ENCODE results near the gene AP3D1. TPM values are rescaled to one million over a fixed set of nuclear protein-coding genes. Genes with fewer than 3 reads are reported as not detected.

The AP3D1 gene
- total and polyA plus RNA-seq, 5 donors from 2014 or later = 12.0 to 78.0 (median 13.3) TPM

DNA sequence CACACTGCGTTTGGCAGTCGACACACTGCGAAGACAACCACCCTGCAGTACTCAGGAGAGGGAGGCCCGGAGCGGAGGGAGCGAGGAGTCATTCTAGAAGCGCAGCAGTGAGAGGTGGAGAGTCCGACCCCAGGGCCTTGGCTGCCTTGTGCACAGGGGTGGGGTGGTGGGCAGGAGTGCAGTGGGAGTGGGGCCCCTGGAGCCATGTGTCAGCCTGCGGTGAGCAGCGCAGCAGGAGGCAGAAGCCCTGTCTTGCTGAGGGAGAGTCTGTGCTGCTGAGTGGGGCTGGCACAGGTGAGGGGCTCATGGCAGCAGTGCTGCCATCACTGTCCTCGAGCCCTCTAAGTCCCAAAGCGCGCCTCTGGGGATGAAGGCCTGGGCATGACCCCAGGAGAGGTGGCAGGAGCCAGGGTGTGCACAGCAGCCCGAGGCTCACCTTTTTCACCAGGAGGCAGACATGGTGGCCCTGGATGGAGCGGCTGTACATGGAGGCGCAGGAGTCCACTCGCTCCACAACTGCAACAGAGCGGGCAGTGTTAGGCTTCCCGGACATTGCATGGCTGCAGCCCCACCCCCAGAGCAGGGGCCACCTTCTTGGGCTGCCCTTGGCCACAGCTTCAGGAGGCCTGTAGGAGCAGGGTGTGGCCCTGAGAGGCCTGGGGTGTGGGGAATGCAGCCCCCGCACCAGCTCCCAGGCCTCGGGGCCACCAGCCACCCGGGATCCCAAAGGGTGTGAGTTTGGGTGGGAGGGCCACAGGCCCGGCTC lies 42.9 kb downstream of the AP3D1 start:
- ATAC-seq (ENCODE audit: low read depth in 2 of 2) (no peak), DNase-seq (no peak)
- no peak overlapping the region for H3K4me3 ChIP-seq (ENCODE audit: low read depth, low read length)
- no peak overlapping the region for H3K27ac ChIP-seq (ENCODE audit: insufficient read depth, low read length, poor library complexity, severe bottlenecking)
- no peaks in the 10 kb centered on the region for H3K27me3 Mint-ChIP-seq
- H3K9me3 ChIP-seq (ENCODE audit: control insufficient read depth in 2 of 2, low read length in 2 of 2) = peaks cover 0 to 6% of the 10 kb centered on the region in 2 experiments
- peaks cover 48% of the 10 kb centered on the region for H3K36me3 Mint-ChIP-seq
- H3K27me3 ChIP-seq (ENCODE audit: control insufficient read depth, insufficient read depth, low read length) = no peaks in the 10 kb centered on the region
- H3K4me1 Mint-ChIP-seq = peaks cover 0 to 8% (median under 1%) of the 10 kb centered on the region in 4 donors
- H3K4me3 Mint-ChIP-seq = no peak overlapping the region
- peaks cover 0 to 5% (median 0%) of the 10 kb centered on the region in 7 donors for H3K9me3 Mint-ChIP-seq
- H3K4me1 ChIP-seq (ENCODE audit: control insufficient read depth, insufficient read depth, low read length, poor library complexity, severe bottlenecking) = no peaks in the 10 kb centered on the region
- peaks cover 68% of the 10 kb centered on the region for H3K36me3 ChIP-seq (ENCODE audit: control insufficient read depth, insufficient read depth, low read length)
- no peak overlapping the region for H3K27ac Mint-ChIP-seq

DNA sequence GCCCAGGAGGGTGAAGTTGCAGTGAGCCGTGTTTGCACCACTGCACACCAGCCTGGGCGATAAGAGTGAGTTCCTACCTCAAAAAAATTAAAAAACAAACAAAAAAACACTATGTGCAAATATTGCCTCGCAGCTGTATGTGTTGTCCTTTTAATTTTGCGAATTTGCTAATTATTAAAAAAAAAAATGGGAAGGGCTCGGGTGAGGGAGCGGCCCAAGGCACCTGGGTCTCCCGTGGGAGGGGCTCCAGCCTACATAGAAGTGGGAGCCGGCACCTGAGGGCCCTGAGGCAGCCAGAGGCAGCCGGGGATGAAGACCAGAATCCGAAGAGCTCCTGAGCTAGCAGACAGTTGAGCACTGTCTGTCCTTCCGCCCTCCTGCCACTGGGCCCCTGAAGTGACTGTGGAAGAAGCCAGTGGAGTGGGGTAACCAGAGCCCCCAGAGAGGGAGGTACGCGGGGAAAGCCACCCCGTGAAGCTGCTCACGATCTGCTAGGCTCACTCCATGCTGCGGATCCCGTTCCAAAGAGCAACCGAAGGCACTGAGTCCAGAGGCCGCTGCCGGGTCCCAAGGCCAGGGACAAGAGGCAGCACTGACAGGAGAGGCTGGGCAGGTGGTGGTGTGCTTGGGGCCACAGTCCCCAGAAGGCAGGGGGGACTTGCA lies 48.2 kb downstream of the AP3D1 start:
- H3K4me3 ChIP-seq (ENCODE audit: low read depth, low read length) = no peak overlapping the region
- H3K4me3 Mint-ChIP-seq = no peak overlapping the region

DNA sequence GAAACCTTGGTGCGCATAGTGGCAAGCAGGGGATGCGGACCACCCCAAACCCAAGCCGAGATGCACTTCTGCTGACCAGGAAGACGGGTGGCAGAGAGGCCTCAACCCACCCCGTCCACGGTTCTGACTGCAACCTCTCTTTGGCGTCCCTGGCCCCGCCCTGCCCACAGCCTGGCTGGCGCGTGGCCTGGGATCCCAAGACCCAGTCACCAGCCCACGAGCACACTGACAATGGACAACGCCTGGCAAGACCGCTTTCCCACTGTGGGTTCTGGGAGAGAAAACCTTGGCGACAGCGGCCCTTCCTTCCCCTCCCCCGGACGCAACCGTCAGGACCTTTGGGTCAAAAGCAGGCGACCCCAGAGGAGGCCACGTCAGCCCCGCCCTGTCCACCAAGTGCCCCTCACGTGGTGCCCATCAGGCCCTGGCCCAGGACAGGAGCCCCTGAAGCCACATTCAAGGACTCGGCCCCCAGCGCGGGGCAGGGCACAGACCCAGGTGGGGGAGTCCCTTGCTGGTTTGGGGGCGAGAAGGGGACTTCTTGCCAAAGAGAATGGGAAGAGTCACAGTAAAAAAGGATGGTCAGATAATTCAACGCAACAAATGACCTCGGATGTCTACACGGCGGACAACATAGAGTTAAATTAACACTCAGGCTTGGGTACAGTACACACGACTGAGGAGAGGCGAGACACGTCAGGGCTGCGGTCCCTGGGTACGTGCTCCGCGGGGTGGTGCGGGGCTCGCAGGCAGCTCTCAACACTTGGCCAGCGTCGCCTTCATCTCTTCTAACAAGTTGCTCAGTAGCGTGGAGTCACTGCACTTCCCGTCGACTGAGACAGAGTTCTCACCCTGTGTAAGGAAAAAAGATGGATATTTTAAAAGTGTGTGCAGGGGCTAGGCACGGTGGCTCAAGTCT lies 49.7 kb downstream of the AP3D1 start:
- DNase-seq (no peak), ATAC-seq (ENCODE audit: low read depth in 2 of 2) (no peak)
- H3K4me1 ChIP-seq (ENCODE audit: control insufficient read depth, insufficient read depth, low read length, poor library complexity, severe bottlenecking) = peaks cover 14% of the 10 kb centered on the region
- Mint-ChIP-seq H3K27me3 (no peaks in the 10 kb centered on the region), H3K27ac (peak overlapping the region in 1 of 3 donors; percentile 32), H3K4me1 (peaks cover 0 to 9% (median 0%) of the 10 kb centered on the region in 4 donors), H3K9me3 (peaks cover 0 to 5% (median 0%) of the 10 kb centered on the region in 7 donors), H3K4me3 (no peak overlapping the region), H3K36me3 (peaks cover 32% of the 10 kb centered on the region)
- H3K9me3 ChIP-seq (ENCODE audit: control insufficient read depth in 2 of 2, low read length in 2 of 2) = peaks cover 0 to 6% of the 10 kb centered on the region in 2 experiments
- H3K36me3 ChIP-seq (ENCODE audit: control insufficient read depth, insufficient read depth, low read length) = peaks cover 43% of the 10 kb centered on the region
- no peaks in the 10 kb centered on the region for H3K27me3 ChIP-seq (ENCODE audit: control insufficient read depth, insufficient read depth, low read length)
- no peak overlapping the region for H3K27ac ChIP-seq (ENCODE audit: insufficient read depth, low read length, poor library complexity, severe bottlenecking)
- H3K4me3 ChIP-seq (ENCODE audit: low read depth, low read length) = no peak overlapping the region

More for the DNA sequence above, 48.2 kb downstream of the AP3D1 start:
- peaks cover 0 to 5% (median under 1%) of the 10 kb centered on the region in 4 donors for H3K4me1 Mint-ChIP-seq
- peaks cover 0 to 6% of the 10 kb centered on the region in 2 experiments for H3K9me3 ChIP-seq (ENCODE audit: control insufficient read depth in 2 of 2, low read length in 2 of 2)
- H3K27ac Mint-ChIP-seq = no peak overlapping the region
- peaks cover 0 to 5% (median 0%) of the 10 kb centered on the region in 7 donors for H3K9me3 Mint-ChIP-seq
- no peaks in the 10 kb centered on the region for H3K27me3 Mint-ChIP-seq
- H3K36me3 ChIP-seq (ENCODE audit: control insufficient read depth, insufficient read depth, low read length) = peaks cover 52% of the 10 kb centered on the region
- H3K36me3 Mint-ChIP-seq = peaks cover 43% of the 10 kb centered on the region
- no peak overlapping the region for H3K27ac ChIP-seq (ENCODE audit: insufficient read depth, low read length, poor library complexity, severe bottlenecking)
- no peak for ATAC-seq (ENCODE audit: low read depth in 2 of 2)
- no peaks in the 10 kb centered on the region for H3K27me3 ChIP-seq (ENCODE audit: control insufficient read depth, insufficient read depth, low read length)
- DNase-seq = no peak
- H3K4me1 ChIP-seq (ENCODE audit: control insufficient read depth, insufficient read depth, low read length, poor library complexity, severe bottlenecking) = no peaks in the 10 kb centered on the region

GRCh38 chr19:2100719-2101061 lies 50.7 kb downstream of the AP3D1 start:
- peak overlapping the region in 1 of 4 donors; percentile 41 for H3K4me3 Mint-ChIP-seq
- no peak for DNase-seq
- H3K9me3 Mint-ChIP-seq = peaks cover 0 to 5% (median 0%) of the 10 kb centered on the region in 7 donors
- peaks cover 0 to 11% (median 0%) of the 10 kb centered on the region in 4 donors for H3K4me1 Mint-ChIP-seq
- peaks cover 27% of the 10 kb centered on the region for H3K36me3 Mint-ChIP-seq
- H3K27ac Mint-ChIP-seq = no peak overlapping the region
- no peak for ATAC-seq (ENCODE audit: low read depth in 2 of 2)
- H3K9me3 ChIP-seq (ENCODE audit: control insufficient read depth in 2 of 2, low read length in 2 of 2) = peaks cover 0 to 4% of the 10 kb centered on the region in 2 experiments
- peaks cover 14% of the 10 kb centered on the region for H3K4me1 ChIP-seq (ENCODE audit: control insufficient read depth, insufficient read depth, low read length, poor library complexity, severe bottlenecking)
- H3K27me3 Mint-ChIP-seq = peaks cover 3% of the 10 kb centered on the region
- no peaks in the 10 kb centered on the region for H3K27me3 ChIP-seq (ENCODE audit: control insufficient read depth, insufficient read depth, low read length)
- no peak overlapping the region for H3K27ac ChIP-seq (ENCODE audit: insufficient read depth, low read length, poor library complexity, severe bottlenecking)
- H3K4me3 ChIP-seq (ENCODE audit: low read depth, low read length) = no peak overlapping the region
- H3K36me3 ChIP-seq (ENCODE audit: control insufficient read depth, insufficient read depth, low read length) = peaks cover 33% of the 10 kb centered on the region

GRCh38 chr19:2099937-2100718 lies 51.2 kb downstream of the AP3D1 start:
- Histone ChIP-seq H3K4me1 (ENCODE audit: control insufficient read depth, insufficient read depth, low read length, poor library complexity, severe bottlenecking) (peaks cover 19% of the 10 kb centered on the region), H3K27me3 (ENCODE audit: control insufficient read depth, insufficient read depth, low read length) (no peaks in the 10 kb centered on the region), H3K36me3 (ENCODE audit: control insufficient read depth, insufficient read depth, low read length) (peaks cover 28% of the 10 kb centered on the region), H3K27ac (ENCODE audit: insufficient read depth, low read length, poor library complexity, severe bottlenecking) (no peak overlapping the region), H3K4me3 (ENCODE audit: low read depth, low read length) (no peak overlapping the region), H3K9me3 (ENCODE audit: control insufficient read depth in 2 of 2, low read length in 2 of 2) (no peaks in the 10 kb centered on the region)
- peak overlapping the region in 1 of 3 donors; percentile 66 for H3K27ac Mint-ChIP-seq
- ATAC-seq (ENCODE audit: low read depth in 2 of 2) (no peak), DNase-seq (no peak)
- H3K36me3 Mint-ChIP-seq = peaks cover 21% of the 10 kb centered on the region
- H3K9me3 Mint-ChIP-seq = peaks cover 0 to 3% (median 0%) of the 10 kb centered on the region in 7 donors
- H3K4me3 Mint-ChIP-seq = no peak overlapping the region
- H3K27me3 Mint-ChIP-seq = peaks cover 4% of the 10 kb centered on the region
- H3K4me1 Mint-ChIP-seq = peaks cover 0 to 12% (median 0%) of the 10 kb centered on the region in 4 donors

DNA sequence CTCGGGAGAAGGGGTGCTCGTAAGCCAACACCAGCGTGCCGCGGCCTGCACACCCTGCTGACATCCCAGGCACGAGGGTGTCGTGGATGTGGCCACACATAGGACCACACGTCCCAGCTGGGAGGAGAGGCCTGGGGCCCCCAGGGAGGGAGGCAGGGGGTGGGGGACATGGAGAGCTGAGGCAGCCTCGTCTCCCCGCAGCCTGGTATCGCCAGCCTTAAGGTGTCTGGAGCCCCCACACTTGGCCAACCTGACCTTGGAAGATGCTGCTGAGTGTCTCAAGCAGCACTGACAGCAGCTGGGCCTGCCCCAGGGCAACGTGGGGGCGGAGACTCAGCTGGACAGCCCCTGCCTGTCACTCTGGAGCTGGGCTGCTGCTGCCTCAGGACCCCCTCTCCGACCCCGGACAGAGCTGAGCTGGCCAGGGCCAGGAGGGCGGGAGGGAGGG lies 52.3 kb downstream of the AP3D1 start:
- H3K27ac ChIP-seq (ENCODE audit: insufficient read depth, low read length, poor library complexity, severe bottlenecking) = no peak overlapping the region
- peaks cover 19% of the 10 kb centered on the region for H3K36me3 Mint-ChIP-seq
- peaks cover 4% of the 10 kb centered on the region for H3K27me3 Mint-ChIP-seq

More for the DNA sequence above, 52.3 kb downstream of the AP3D1 start:
- ATAC-seq (ENCODE audit: low read depth in 2 of 2) (no peak), DNase-seq (no peak)
- H3K4me3 ChIP-seq (ENCODE audit: low read depth, low read length) = no peak overlapping the region
- H3K9me3 ChIP-seq (ENCODE audit: control insufficient read depth in 2 of 2, low read length in 2 of 2) = no peaks in the 10 kb centered on the region
- H3K9me3 Mint-ChIP-seq = peaks cover 0 to 3% (median 0%) of the 10 kb centered on the region in 7 donors
- H3K4me1 ChIP-seq (ENCODE audit: control insufficient read depth, insufficient read depth, low read length, poor library complexity, severe bottlenecking) = peaks cover 28% of the 10 kb centered on the region
- peaks cover 24% of the 10 kb centered on the region for H3K36me3 ChIP-seq (ENCODE audit: control insufficient read depth, insufficient read depth, low read length)
- H3K27ac Mint-ChIP-seq = no peak overlapping the region
- no peaks in the 10 kb centered on the region for H3K27me3 ChIP-seq (ENCODE audit: control insufficient read depth, insufficient read depth, low read length)
- peaks cover 0 to 17% (median 6%) of the 10 kb centered on the region in 4 donors for H3K4me1 Mint-ChIP-seq
- no peak overlapping the region for H3K4me3 Mint-ChIP-seq

Measured in CD4-positive, CD25-positive, alpha-beta regulatory T cell (primary cell).